ENCODE results near the gene TENM3.

The TENM3 gene

DNA sequence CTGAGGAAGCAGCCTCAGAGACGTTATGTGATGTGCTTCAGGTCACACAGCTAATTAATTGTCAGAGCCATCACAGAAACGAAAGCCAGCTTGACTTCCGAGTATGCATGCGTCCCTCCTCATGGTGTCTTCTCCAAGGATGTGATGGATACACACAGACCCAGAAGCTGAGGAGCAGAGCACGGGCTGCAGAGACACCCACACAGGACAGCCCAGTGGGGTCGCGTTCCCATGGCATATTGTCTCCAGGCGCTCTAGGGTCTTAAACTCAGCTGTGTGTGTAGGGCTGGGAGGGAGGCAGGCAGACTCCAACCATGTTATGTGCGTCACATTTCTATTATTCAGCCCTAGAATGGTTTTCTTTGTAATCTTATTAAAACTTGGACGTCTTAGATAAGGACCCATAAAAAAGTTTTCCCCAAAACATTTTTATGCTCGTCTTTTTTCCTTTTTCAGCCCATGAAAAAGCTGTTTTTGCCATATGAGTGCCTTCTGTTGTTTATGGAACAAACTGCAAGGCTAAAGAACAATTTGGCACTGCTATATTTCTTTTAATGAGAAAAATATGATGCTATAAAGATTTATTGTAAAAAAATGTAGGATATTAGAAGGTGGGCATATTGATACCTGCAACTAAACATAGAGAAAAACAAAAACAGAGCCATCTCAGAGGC is 48.5 kb downstream of the TENM3 start:
- DNase-seq: no peak

DNA sequence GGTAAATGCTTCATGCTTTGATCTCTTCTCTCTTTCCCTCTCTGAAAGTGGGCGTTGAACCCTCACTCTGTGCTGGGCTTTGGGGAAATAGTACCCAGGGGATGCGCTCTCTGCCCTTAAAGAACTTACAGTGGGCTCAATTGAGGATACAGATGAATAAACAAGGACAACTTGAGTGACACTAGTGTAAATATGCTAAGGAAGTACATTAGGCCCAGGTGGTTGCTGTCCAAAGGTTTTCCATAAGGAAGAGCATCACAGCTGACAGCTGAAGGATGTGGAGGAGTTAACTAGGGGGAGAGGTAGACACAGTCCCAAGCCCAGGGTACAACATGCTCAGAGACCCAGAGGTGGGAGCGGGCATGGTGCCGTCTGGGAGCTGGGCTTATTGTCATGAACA is 49.4 kb downstream of the TENM3 start:
- DNase-seq: no peak

DNA sequence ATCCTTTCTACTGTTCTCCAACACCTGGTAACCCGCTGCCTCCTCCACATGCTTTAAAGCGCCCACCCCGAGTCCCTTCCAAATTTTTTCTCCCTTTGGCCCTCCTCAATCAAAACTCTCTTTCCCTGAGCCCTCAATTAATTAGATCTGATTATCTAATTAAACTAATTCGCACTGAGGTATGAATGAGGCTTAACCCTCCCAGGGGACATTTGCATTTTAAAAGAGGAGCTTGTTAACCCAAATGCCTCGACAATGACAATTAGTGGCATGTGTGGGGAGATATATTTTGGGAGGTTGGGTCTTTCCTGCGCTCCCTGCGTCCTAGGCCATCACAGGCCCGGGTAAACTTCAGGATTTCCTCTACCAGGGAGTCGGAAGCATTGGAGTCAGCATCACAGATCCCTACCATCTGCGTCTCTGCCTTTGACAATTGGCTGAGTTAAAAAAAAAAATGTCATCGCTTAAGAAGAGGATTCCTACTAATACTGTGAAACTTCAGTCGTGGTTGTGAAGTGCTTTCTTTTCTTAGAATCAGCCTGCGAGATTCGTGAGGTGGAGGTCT is 50.6 kb downstream of the TENM3 start:
- DNase-seq: no peak

DNA sequence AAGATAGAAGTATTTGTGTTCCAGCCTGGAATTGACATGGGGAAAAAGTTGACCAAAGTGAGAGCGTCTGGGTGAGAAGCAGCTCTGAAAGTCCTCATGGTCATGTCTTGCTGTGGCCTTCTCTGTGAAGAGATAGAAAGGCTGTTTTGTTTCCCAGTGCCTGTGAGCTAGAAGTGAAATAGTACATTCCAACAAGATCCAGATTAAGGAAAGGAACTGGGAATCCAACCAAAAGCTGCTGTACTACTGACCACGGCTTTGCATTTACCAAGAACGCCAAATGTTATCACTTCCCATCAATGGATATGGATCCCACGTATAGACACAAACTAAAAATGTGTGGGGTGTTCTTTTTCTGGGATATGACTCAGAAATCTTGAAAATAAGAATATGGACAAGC is 51.2 kb downstream of the TENM3 start:
- DNase-seq: no peak

DNA sequence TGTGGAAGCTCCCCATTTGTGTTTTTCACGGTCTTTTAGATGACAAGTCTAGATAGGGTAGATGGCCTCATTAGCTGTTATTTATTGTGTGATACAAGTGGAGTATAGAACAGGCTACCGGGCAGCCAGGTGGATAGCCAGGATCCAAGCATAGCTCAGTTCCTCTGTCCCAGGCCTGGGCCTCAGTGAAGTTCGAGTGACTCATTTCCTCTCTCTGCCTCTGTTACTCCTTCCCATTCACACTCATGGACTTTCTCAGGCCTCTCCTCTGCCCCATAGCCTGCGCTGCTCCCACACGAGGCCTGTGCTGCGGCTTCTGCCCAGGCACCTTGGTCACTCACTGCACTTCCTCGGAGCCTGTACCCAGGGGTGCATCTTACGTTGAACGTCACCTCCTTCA is 54.5 kb downstream of the TENM3 start:
- no peak for DNase-seq

DNA sequence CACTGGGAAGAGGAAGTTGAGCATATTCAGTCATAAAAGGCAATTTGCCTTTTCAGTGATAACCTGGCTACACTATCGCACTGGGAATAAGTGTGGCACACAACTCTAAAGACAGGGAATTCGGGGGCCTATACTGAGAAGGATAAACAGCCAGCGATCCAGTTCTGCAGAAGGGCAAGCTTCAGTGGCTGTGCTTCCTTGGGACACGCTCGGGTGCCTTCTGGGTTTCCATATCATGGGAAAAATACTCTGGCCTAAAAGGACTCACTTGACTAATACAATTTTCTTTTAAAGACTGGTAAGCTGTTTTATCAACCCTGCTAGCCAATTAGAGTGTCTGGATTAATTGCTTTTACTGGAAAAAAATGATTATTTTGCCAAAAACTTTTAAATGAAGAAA is 58.5 kb downstream of the TENM3 start:
- no peak for DNase-seq

DNA sequence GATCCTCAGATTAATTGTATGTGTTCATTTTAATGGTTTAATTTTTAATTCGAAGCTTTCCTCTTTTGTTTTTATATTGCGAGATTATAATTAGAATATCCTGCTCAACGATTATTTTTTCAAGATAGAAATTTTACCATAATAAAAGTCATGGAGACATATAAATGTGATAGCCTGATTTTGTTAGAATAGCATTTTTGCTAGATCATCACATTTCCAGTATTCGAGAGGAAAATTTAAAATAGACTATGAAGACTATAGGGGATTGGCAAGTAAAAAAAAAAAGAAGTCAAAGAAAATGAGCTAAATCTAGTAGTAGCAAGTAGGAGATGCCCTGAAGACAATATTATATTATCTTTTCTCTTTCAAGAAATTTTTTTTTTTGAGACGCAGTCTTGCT is 60.6 kb downstream of the TENM3 start:
- DNase-seq: no peak

DNA sequence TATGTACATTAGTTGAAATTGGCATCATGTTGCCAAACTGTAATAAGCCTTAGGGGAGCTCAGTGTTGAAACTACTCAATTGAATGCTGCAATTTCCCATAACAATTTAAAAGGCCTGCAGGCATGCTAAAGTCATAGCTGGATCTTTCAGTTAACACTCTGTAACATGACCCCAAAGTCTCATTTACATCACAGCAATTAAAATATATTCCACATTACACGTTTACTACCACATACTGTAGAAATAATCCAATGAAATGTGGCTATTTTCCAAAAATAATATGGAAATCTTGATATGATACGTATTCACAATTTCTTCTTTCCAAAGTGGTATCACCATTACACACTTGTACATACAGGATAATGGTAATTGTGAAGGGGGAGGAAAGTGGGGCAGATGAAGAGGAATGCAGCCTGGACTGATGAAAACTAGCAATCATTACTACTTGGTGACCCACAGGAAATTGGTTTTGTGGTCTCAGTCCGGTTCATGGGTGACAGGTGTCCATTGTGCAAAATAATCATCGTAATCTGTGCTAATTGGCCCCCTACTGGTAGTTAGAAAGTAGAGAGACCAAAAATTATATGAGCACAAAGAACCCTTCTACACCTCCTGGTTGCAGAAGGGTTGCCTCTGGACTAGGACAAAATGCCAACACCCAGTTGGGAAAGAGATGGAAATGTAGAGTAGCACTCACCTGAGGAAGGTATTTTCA is 63.7 kb downstream of the TENM3 start:
- DNase-seq: no peak

DNA sequence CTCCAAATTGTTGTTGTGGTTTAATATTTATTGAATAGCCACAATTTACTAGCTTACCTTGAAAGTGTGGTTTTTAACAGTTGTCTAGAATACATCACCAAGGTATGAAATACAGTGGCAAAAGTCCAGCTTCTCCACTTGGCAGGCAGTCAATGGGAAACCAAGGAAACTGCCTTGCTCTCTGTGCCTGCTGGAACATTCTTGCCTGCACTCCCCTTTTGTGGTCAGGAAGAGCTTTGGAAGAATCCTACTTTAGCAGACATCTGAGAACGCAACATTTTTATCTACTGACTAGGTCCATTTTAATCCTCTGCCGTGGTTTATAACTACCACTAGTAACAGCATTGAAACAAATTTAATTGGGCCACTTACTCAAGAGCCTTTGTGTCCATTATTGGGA is 64.5 kb downstream of the TENM3 start:
- no peak for DNase-seq

DNA sequence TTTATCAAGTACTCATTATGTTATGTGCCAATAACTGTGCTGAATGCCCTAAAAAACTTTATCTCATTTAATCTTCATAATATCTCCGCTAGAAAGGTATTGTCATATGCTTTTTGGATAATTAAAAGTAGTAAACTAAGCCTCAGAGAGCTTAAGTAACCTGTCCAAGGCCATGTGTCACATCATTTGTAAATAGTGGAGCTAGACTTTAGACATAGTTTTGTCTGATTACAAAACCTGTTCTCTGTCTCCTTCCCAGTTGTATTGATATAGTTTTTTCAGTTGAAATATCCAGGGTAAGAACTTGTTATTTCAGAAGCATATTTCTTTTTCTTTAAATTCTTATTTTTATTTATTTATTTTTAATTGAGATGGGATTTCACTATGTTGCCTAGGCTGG is 66.7 kb downstream of the TENM3 start:
- DNase-seq: no peak

DNA sequence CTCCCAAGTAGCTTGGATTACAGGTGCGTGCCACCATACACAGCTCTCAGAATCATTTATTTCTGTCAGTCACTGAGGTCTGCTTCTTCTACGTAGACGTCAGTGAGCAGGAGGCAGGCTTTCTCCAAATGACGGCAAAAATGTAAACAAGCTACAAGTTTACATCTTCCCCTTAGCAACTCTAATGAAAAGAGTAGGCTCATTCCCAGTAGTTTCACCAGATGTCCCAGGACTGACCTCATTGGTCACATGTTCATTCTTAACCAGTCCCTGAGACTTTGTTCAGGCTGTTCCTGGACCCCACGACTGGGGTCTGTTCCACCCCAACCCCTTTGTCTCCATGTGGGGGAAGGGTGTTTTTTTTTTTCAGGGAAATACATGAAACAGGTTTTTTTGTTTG is 67.1 kb downstream of the TENM3 start:
- no peak for DNase-seq

DNA sequence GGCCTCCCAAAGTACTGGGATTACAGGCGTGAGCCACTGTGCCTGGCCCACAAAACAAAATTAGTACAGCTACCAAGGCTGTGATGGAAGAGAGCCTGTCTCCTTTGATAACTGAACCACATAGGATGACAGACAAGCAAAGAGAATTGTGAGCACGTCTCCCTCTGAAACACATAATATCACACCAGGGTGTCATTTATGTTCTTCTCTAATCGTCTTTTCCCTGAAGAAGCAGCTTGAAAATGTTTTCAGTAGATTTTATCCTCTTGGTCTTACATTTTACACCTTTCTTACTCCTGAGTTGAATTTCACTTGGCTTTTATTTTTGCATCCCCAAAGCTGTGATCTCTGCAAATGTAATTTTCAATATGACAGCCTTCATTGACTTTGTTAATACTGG is 67.8 kb downstream of the TENM3 start:
- no peak for DNase-seq

DNA sequence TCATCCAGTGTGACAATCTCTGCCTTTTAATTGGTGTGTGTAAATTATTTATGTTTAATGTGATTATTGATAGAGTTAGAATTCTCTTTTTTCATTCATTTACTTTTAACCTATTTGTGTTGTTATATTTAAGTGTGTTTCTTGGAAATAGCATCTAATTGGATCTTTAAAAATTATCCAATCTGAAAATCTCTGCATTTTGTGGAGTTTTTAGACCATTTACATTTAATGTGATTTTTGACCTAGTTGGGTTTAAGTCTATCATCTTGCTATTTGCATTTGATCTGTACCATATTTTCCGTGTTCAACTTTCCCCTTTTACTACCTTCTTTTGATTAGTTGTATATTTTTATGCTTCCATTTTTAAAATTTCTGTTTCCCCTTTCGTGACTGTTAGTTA is 71.3 kb downstream of the TENM3 start:
- DNase-seq: no peak

DNA sequence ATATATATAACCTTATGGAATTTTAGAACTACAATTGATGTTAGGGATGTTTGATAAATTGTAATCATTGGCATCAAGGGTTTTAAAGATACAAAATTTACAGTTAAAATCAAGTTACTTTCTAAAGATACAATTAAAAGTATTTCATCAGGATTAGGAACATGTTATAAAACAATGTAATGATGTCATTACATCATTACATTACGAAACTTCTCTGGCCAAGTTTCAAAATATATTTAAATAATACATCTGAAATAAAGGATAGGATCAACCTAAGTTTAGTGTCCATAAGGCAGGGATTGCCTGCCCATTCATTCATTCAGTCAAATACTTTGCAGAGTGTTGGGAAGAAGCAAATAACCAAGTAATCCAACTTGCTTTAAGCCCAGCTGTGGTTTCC is 75.1 kb downstream of the TENM3 start:
- no peak for DNase-seq

DNA sequence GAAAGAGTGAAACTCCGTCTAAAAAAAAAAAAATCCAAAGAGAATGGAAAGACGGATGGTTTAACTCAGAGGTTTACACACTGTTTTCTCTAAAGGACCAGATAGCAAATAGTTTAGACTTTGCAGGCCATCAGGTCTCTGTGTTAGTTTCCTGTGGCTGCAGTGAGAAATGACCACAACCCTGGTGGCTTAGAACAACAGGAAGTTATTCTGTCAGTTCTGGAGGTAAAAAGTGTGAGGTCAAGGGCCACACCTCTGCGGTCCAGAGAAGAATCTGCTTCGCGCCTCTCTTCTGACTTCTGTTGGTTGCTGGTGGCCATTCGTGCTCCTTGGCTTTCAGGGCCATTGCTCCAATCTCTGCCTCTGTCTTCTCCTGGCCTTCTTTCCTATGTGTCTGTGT is 76.9 kb downstream of the TENM3 start:
- no peak for DNase-seq

DNA sequence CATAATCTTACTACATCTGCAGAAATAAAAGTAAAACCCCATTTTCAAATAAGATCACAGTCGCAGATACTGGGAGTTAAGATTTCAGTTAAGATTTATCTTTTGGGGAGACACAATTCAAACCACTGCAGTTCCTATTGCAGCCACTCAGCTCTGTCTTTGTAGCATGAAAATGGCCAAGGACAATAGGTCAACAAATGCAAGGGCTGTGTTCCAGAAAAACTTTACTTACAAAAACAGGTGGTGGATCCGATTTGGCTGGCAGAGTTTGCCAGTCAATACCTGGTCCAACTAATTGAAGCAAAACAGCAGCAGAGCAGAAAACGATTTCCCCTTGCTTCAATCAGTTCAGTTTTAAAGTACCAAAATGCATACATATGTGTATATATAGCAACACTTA is 77.4 kb downstream of the TENM3 start:
- DNase-seq: no peak

DNA sequence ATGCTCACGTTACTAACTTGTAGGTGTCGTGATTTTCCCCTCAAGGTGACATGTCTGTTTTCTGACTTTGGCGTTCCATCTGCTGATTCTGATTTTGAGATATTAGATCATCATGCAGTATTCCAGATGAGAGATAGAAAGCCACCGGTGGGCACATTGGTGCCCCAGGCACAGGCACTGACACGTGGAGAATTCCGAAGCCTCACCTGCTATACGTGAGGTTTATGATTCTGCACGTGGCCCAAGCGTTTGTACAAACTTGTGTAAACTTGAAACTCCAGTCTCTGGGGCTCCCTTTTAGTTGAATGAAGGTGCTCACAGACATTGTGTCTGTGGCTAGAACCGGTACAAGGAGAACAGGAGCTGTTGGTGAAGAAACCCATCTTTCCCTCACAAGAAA is 81.1 kb downstream of the TENM3 start:
- DNase-seq: no peak

DNA sequence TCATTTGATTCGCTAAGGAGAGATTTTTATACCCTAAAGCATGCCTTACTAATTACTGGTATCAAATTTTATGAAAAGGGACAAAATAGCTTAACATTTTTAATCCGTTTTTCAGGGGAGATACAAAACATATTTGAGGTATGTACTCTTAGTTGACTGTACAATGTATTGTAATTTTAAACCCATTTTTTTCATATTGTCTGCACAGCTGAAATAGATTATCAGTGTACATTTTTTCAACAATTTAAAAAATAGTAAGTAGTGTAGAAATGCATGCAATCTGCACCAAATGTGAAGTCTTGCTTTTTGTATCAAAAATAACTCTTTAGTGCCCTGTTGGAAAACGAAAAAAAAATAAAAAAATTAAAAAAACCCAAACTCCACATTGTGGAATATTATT is 82.2 kb downstream of the TENM3 start:
- DNase-seq: no peak

DNA sequence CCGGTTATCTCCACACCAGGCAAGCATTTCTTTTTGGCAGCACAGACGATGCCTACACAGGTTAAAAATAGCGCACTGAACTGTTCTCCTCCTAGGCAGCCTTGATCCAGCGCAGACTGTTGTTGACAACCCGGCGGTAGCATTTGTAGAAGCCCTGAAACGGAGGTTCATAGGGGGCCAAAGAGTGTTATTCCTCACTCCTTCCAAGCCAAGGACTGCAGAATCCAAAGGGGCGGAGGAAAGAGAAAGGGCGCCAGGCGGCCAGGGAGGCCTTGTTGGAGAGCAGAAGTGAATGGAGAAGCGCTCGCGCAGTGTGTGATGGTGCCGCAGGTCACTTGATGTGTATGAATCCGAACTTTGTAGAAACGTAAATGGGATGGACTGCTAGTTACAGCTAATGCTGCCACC is 82.7 kb downstream of the TENM3 start:
- no peak for DNase-seq

DNA sequence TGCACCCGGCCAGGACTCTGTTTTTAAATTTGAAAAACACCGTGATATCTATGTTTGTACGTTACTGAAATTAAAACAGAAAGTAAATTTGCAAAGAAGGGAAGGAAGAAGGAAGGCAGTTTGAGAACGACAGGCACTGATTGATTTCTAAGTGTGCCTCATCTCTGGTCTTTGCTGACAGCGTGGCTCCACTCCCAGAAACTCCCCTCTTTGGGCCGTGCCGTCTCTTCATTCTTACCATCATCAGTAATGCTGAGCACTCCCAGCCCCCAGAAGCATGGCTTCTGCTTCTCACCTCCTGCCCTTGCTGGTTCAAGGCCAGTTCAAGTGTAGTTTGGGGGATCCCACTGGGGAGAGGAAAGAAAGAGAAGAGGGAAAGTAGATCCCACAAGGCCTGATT is 85.3 kb downstream of the TENM3 start:
- no peak for DNase-seq

DNA sequence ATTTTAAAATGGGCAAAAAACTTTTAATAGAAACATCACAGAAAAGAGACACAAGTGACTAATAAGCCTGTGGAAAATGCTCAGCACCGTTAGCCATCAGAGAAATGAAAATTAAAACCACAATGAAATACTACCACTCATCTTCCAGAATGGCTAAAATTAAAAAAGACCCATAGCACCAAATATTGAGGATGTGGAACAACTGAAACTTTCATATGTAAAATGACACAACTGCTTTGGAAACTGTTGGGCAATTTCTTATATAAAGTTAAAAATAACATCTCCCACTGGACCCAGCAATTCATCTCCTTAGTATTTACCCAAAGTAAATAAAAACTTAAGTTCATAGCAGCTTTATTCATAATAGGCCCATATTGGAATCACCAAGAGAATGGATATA is 94.2 kb downstream of the TENM3 start:
- no peak for DNase-seq

DNA sequence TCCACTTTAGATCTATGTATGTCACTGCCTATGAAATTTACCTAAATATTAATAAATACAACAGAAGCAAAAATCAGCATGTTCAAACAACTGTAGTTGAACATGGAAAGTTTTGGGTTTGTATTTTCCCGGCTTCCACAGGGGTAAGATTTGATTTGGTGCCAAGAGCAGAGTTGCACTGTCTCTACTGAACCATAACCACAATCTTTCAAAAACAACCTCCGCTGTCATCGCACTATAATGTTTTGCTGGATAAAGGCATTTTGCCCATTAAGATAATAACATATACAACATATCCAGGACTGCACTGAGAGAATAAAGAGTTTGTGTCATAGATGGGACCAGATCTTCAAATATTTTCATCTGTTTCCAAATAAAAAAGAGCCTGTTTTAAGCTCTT is 94.9 kb downstream of the TENM3 start:
- no peak for DNase-seq

DNA sequence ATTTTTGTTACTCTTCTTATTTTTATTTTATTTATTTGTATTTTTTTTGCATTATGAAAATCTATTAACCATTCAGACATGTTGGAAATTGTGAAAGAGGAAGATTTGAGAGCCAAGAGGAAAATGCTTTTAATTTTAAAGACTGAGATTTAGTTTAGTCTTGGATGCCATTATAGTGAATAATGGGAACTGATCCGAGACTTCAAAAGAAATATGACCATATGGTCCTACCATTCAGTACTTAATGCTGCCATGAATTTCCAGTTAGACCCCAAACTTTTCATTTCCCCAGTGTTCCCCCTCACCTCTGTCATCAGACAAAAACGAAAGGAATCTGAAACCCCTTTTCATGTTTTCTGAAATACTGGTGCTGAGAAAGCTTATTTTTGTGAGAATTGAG is 95.5 kb downstream of the TENM3 start:
- DNase-seq: no peak

DNA sequence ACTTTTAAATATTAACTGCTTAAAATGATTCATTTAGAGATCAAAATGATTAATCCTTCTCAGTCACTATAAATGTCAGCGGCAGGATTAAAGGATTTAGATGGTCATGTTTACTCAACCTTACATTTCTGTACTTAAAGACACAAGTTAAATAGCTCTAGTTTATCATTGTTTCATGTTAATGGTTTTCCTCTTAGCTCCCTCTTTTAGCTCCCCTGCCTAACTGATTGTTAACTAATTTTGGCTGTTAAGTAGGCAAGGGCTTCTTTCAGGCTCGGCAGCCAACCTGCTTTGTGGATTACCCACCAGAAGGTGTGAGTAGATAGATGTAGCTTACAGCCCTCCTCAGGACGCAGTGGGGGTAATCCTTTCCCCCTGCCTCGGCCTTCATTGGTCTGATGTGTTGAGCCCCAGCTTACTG is 96.0 kb downstream of the TENM3 start:
- DNase-seq: no peak

DNA sequence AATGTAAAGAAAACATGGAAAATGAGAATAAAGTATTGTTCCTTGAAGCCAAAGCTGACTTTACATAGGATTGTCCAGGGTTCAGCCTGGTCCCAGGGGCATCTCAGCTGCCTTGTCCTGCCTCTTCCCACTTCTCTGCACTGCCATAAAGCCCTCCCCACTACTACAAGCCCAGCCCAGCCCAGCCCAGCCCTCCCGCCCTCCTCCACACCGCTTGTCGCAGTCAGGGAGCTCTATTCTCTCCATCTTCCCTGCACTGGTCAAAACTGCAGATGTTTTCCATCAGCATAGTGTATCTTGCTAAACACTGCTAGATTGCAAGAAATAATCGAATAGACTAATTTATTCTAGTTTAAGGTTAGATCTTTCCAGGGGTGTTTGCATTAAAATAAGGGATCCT is 100.3 kb downstream of the TENM3 start:
- DNase-seq: no peak
